Naive B cell (primary cell): ENCODE data around the gene MRPL24. TPM values are rescaled to one million over a fixed set of nuclear protein-coding genes. Genes with fewer than 3 reads are reported as not detected.

Experiments used
- ATAC-seq, 2 donors: fragments of 150-1000 bp; cut with Tn5 transposase; 2 replicates each; pipeline ENCODE4 v1.10.0; 2021; ENCODE audit warnings: low read depth in 2 of 2, mild to moderate bottlenecking in 2 of 2, moderate library complexity in 2 of 2
- DNase-seq: peaks from one replicate; pipeline ENCODE4 v3.0.0; 2022
- H3K27ac Mint-ChIP-seq, 6 donors: one replicate each; pipeline ENCODE4 v1.8.0; 2020 to 2022; ENCODE audit warnings: mild to moderate bottlenecking in 6 of 6, mixed read lengths in 6 of 6, moderate library complexity in 5 of 6, inconsistent platforms in 2 of 6
- H3K27me3 Mint-ChIP-seq, 3 donors: one replicate each; pipeline ENCODE4 v1.8.0; 2021 to 2022; ENCODE audit warnings: mixed read lengths in 3 of 3, mild to moderate bottlenecking in 1 of 3
- H3K36me3 Mint-ChIP-seq, 2 donors: one replicate each; pipeline ENCODE4 v1.8.0; 2020 to 2022; ENCODE audit warnings: mixed read lengths in 2 of 2, inconsistent platforms in 1 of 2, mild to moderate bottlenecking in 1 of 2
- H3K4me1 Mint-ChIP-seq, 3 donors: one replicate each; pipeline ENCODE4 v1.8.0; 2020 to 2022; ENCODE audit warnings: mixed read lengths in 3 of 3, inconsistent platforms in 1 of 3, mild to moderate bottlenecking in 1 of 3, moderate library complexity in 1 of 3
- H3K4me3 Mint-ChIP-seq, 8 donors: one replicate each; pipeline ENCODE4 v1.8.0; 2020 to 2022; ENCODE audit warnings: mild to moderate bottlenecking in 8 of 8, mixed read lengths in 8 of 8, moderate library complexity in 8 of 8, inconsistent platforms in 2 of 8
- H3K9me3 Mint-ChIP-seq, 7 donors: one replicate each; pipeline ENCODE4 v1.8.0; 2020 to 2022; ENCODE audit warnings: mixed read lengths in 7 of 7, mild to moderate bottlenecking in 5 of 7, inconsistent platforms in 2 of 7, moderate library complexity in 1 of 7
- polyA plus RNA-seq, 6 donors: library from polyadenylated mRNA; unstranded; fragments of 300-500 nt; fragmentation: Illumina TruSeq; gene quantifications; one replicate each; pipeline ENCODE4 v1.2.3, GENCODE V29; 2021; ENCODE audit warnings: low read depth in 6 of 6

The MRPL24 gene
- polyA plus RNA-seq = 100 to 1,000 TPM in 1 of 6 donors, 10 to 100 TPM in 5; 70.7 to 117 (median 76.1) TPM

- peak within 1 kb of the TSS; percentile 90 to 100 (median 98) for H3K4me3 Mint-ChIP-seq
- ATAC-seq (peak; percentile 88), DNase-seq (peak; percentile 97)
- H3K27me3 Mint-ChIP-seq = no peaks in the 10 kb centered on the region
- peak within 1 kb of the TSS; percentile 96 to 99 (median 98) for H3K27ac Mint-ChIP-seq
- H3K9me3 Mint-ChIP-seq = no peaks in the 10 kb centered on the region
- H3K4me1 Mint-ChIP-seq = peaks cover 30 to 40% (median 36%) of the 10 kb centered on the region in 3 donors
- peaks cover 0 to 30% of the 10 kb centered on the region in 2 donors for H3K36me3 Mint-ChIP-seq
Measured at GRCh38 chr1:156740741-156741480, at the start of gene MRPL24. MRPL24 (minus strand) TSS chr1:156741088; CDS start chr1:156738704, 2,384 bp downstream.

DNA sequence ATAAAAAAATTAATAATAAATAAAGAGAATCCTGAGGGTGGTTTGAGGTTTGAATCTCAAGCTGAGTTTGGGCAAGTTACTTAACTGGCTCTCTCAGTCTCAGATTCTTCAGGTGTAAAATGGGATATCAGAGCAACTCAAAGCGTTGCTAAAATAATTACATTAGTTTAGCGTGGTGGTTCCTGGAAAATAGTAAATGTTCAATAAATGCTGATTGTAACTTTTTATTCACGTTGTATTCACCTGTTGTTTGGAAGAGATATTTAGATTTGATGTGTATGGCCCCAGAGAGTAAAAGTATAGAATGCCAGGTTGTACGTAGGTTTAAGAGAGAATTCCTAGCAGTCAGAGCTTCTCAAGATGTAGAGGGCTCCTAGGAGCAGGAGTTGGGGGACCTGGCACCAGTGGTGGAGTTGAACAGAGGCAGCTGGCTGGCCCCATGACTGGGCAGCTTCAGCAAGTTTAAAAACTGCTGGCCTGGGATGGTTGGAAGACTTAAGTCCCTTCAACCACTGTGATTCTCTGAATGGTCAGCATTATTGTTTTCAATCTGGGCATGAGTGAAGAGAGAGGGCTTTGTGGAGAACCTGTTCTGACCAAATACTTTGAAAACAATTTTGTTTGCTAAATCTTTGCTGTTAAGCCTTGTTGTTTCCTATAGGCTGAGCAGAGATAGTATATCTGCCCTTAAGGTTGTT, 48.9 kb upstream of the MRPL24 start:
- Mint-ChIP-seq H3K9me3 (no peaks in the 10 kb centered on the region), H3K4me3 (no peak overlapping the region), H3K36me3 (peaks cover 22 to 31% of the 10 kb centered on the region in 2 donors), H3K27me3 (no peaks in the 10 kb centered on the region), H3K27ac (peak overlapping the region in 1 of 6 donors; percentile 60), H3K4me1 (peaks cover 4 to 25% (median 13%) of the 10 kb centered on the region in 3 donors)
- ATAC-seq = no peak
- DNase-seq = no peak

- H3K4me3 Mint-ChIP-seq = no peak overlapping the region
- H3K27ac Mint-ChIP-seq = no peak overlapping the region
- peaks cover 22 to 28% of the 10 kb centered on the region in 2 donors for H3K36me3 Mint-ChIP-seq
- H3K27me3 Mint-ChIP-seq = no peaks in the 10 kb centered on the region
- H3K4me1 Mint-ChIP-seq = peaks cover 4 to 25% (median 13%) of the 10 kb centered on the region in 3 donors
- DNase-seq (no peak), ATAC-seq (no peak)
- no peaks in the 10 kb centered on the region for H3K9me3 Mint-ChIP-seq
Measured at GRCh38 chr1:156788136-156788535, 47.2 kb upstream of the MRPL24 start.

DNA sequence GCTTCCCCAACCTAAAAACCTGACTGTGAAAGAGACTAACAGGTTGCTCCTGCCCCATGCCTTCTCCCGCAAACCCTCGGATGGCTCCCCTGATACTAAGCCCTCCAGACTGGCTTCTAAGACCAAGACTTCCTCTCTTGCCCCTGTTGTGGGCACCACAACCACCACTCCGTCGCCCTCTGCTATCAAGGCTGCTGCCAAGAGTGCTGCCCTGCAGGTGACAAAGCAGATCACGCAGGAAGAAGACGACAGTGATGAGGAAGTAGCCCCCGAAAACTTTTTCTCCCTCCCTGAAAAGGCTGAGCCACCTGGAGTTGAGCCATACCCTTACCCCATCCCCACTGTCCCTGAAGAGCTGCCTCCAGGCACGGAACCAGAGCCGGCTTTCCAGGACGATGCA, 45.8 kb upstream of the MRPL24 start:
- H3K4me3 Mint-ChIP-seq = no peak overlapping the region
- no peaks in the 10 kb centered on the region for H3K9me3 Mint-ChIP-seq
- peaks cover 26 to 28% of the 10 kb centered on the region in 2 donors for H3K36me3 Mint-ChIP-seq

DNA sequence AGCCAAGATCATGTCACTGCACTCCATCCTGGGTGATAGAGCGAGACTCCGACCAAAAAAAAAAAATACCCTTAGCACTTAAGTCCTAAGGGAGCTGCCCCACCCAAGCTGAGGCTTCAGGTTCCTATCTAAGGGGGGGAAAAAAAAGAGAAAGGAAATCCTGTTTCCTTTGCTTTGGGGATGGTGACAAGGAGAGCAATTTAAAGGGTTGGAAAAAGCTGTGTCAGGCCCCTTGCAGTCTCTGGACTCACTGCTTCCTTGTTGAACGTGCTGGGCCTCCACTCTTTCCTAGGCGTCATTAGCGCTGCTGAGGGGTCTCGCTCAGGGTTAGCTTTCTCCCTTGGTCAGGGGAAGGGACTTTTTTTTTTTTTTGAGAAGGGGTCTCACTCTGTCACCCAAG, 44.6 kb upstream of the MRPL24 start:
- Mint-ChIP-seq H3K36me3 (peaks cover 26 to 27% of the 10 kb centered on the region in 2 donors), H3K27me3 (no peaks in the 10 kb centered on the region), H3K4me1 (peaks cover 7 to 37% (median 22%) of the 10 kb centered on the region in 3 donors), H3K4me3 (no peak overlapping the region), H3K27ac (peak overlapping the region in 1 of 6 donors; percentile 39), H3K9me3 (no peaks in the 10 kb centered on the region)
- DNase-seq (no peak), ATAC-seq (no peak)

More for the DNA sequence above, 45.8 kb upstream of the MRPL24 start:
- no peak for ATAC-seq
- H3K27ac Mint-ChIP-seq = peak overlapping the region in 1 of 6 donors; percentile 76
- no peaks in the 10 kb centered on the region for H3K27me3 Mint-ChIP-seq
- H3K4me1 Mint-ChIP-seq = peaks cover 4 to 28% (median 16%) of the 10 kb centered on the region in 3 donors
- DNase-seq = no peak

GRCh38 chr1:156781585-156782186, 40.8 kb upstream of the MRPL24 start:
- Mint-ChIP-seq H3K4me3 (no peak overlapping the region), H3K27ac (peak overlapping the region in 2 of 6 donors; percentile 22 to 25), H3K9me3 (no peaks in the 10 kb centered on the region), H3K4me1 (peaks cover 18 to 37% (median 26%) of the 10 kb centered on the region in 3 donors), H3K36me3 (peaks cover 11 to 15% of the 10 kb centered on the region in 2 donors), H3K27me3 (no peaks in the 10 kb centered on the region)
- ATAC-seq = no peak
- DNase-seq = no peak

DNA sequence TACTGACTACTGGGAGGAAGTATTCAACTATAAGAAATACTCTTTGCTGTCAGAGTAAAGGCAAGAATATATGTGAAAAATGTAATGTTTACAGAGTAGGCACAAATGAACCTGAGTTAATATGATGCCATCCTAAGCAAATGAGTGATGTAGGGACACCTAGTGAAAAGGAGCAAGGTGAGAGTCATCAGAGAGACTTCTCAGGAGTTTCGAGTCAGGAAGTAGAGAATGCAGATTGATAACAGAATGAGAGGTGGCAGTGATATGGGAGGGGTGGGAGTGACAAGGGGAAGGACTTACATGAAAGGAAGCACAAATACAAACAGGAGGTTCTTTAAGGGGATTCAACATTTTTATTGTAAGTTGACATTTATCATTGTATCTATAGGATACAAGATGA, 36.7 kb upstream of the MRPL24 start:
- Mint-ChIP-seq H3K9me3 (no peaks in the 10 kb centered on the region), H3K36me3 (peaks cover 5 to 17% of the 10 kb centered on the region in 2 donors), H3K4me3 (no peak overlapping the region), H3K27ac (peak overlapping the region in 4 of 6 donors; percentile 19 to 62 (median 34)), H3K27me3 (no peaks in the 10 kb centered on the region), H3K4me1 (peaks cover 38 to 51% (median 40%) of the 10 kb centered on the region in 3 donors)
- DNase-seq (no peak), ATAC-seq (no peak)

DNA sequence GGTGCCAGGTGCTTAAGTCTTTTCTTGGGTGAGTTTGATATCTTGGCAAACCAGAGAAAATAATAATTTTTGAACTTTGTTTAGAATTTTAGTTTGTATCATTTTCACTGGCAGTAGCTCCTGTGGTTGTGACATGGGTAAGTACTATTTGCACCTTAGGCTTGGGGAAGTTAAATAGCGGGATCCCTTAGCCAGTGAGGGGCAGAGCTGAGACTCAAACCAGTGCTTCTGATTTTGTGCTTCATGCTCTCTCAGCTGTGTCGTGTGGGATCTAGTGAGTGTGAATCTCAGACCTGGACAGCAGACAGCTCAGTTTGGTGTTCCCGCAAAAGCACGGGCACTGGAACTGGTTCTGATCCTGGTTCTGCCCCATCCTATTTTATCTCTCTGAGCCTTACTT, 36.1 kb upstream of the MRPL24 start:
- ATAC-seq = no peak
- Mint-ChIP-seq H3K36me3 (peaks cover 5 to 10% of the 10 kb centered on the region in 2 donors), H3K4me3 (no peak overlapping the region), H3K27ac (peak overlapping the region in 2 of 6 donors; percentile 29 to 39), H3K4me1 (peaks cover 39 to 53% (median 46%) of the 10 kb centered on the region in 3 donors), H3K27me3 (no peaks in the 10 kb centered on the region), H3K9me3 (no peaks in the 10 kb centered on the region)
- DNase-seq = no peak

GRCh38 chr1:156775799-156776198, 34.9 kb upstream of the MRPL24 start:
- no peak for DNase-seq
- H3K4me3 Mint-ChIP-seq = no peak overlapping the region
- no peaks in the 10 kb centered on the region for H3K9me3 Mint-ChIP-seq
- peaks cover 8 to 13% of the 10 kb centered on the region in 2 donors for H3K36me3 Mint-ChIP-seq
- H3K4me1 Mint-ChIP-seq = peaks cover 38 to 51% (median 49%) of the 10 kb centered on the region in 3 donors
- ATAC-seq = no peak
- H3K27ac Mint-ChIP-seq = peak overlapping the region in 3 of 6 donors; percentile 25 to 55 (median 54)
- no peaks in the 10 kb centered on the region for H3K27me3 Mint-ChIP-seq

- ATAC-seq (no peak), DNase-seq (no peak)
- Mint-ChIP-seq H3K27me3 (no peaks in the 10 kb centered on the region), H3K9me3 (no peaks in the 10 kb centered on the region), H3K4me3 (no peak overlapping the region), H3K4me1 (peaks cover 51 to 69% (median 69%) of the 10 kb centered on the region in 3 donors), H3K27ac (peak overlapping the region in 2 of 6 donors; percentile 4 to 47), H3K36me3 (peaks cover 12 to 19% of the 10 kb centered on the region in 2 donors)
Measured at GRCh38 chr1:156773607-156774006, 32.7 kb upstream of the MRPL24 start.

GRCh38 chr1:156772728-156773497, 32.0 kb upstream of the MRPL24 start:
- H3K27me3 Mint-ChIP-seq = no peaks in the 10 kb centered on the region
- peak overlapping the region in 4 of 6 donors; percentile 20 to 81 (median 71) for H3K27ac Mint-ChIP-seq

GRCh38 chr1:156772222-156772621, 31.3 kb upstream of the MRPL24 start:
- DNase-seq = no peak
- H3K27ac Mint-ChIP-seq = peak overlapping the region in 1 of 6 donors; percentile 67
- H3K4me1 Mint-ChIP-seq = peaks cover 46 to 71% (median 61%) of the 10 kb centered on the region in 3 donors
- H3K9me3 Mint-ChIP-seq = no peaks in the 10 kb centered on the region
- no peak overlapping the region for H3K4me3 Mint-ChIP-seq
- H3K27me3 Mint-ChIP-seq = no peaks in the 10 kb centered on the region
- H3K36me3 Mint-ChIP-seq = peaks cover 12 to 19% of the 10 kb centered on the region in 2 donors
- ATAC-seq = no peak

More at GRCh38 chr1:156772728-156773497, 32.0 kb upstream of the MRPL24 start:
- ATAC-seq (no peak), DNase-seq (no peak)
- Mint-ChIP-seq H3K4me1 (peaks cover 50 to 76% (median 68%) of the 10 kb centered on the region in 3 donors), H3K4me3 (peak overlapping the region in 1 of 8 donors; percentile 4), H3K9me3 (no peaks in the 10 kb centered on the region), H3K36me3 (peaks cover 12 to 19% of the 10 kb centered on the region in 2 donors)
